Esophagus squamous epithelium (tissue), 5 donors: ENCODE data around the gene MRAP. TPM values are rescaled to one million over a fixed set of nuclear protein-coding genes. Genes with fewer than 3 reads are reported as not detected.

Source experiments
- DNase-seq: peaks from one replicate; lab custom pipeline; 2025; lab: John Stamatoyannopoulos, UW
- H3K27ac ChIP-seq, 4 donors: fragments of 200-600 bp; sonication (generic); one replicate each; pipeline ENCODE4 v1.5.1; 2016 to 2019; ENCODE audit warnings: mild to moderate bottlenecking in 1 of 4
- H3K27me3 ChIP-seq, 4 donors: fragments of 200-600 bp; sonication (generic); 1 replicate in 3 of 4; 2 replicates in 1 of 4; pipeline versions ENCODE4 v1.5.1 to v1.6.0; 2017 to 2021; ENCODE audit warnings: antibody characterized with exemption in 1 of 4
- H3K36me3 ChIP-seq, 3 donors: fragments of 200-600 bp; sonication (generic); one replicate each; pipeline ENCODE4 v1.5.1; 2016 to 2019
- H3K4me1 ChIP-seq, 3 donors: fragments of 200-600 bp; sonication (generic); one replicate each; pipeline ENCODE4 v1.5.1; 2017 to 2019
- H3K4me3 ChIP-seq, 4 donors: fragments of 200-600 bp; sonication (generic); 1 replicate in 3 of 4; 2 replicates in 1 of 4; pipeline ENCODE4 v1.5.1; 2016 to 2019; ENCODE audit warnings: mild to moderate bottlenecking in 2 of 4, moderate library complexity in 1 of 4
- H3K9me3 ChIP-seq, 3 donors: fragments of 200-600 bp; sonication (generic); one replicate each; pipeline ENCODE4 v1.5.1; 2016 to 2019
- POLR2A ChIP-seq, 4 donors: fragments of 450-650 bp; IDR thresholded peaks; one replicate each; pipeline ENCODE4 v1.6.1; 2017; ENCODE audit warnings: antibody characterized with exemption in 4 of 4, mild to moderate bottlenecking in 4 of 4, moderate library complexity in 3 of 4
- WGBS, 2 donors: methylation state at CpG; one replicate each; pipeline ENCODE4 v1.1.5; 2018; 5-methylcytosine and 5-hydroxymethylcytosine counted together
- intact Hi-C: fragments of 100-400 bp; cut with DNase I; formaldehyde crosslinking; loops from one replicate; pipeline ENCODE4 v1.15.0; 2022
- total RNA-seq, 4 donors: library from RNA; depleted of rRNA; stranded (reverse); fragments of >200 nt; gene quantifications; one replicate each; pipeline ENCODE4 v1.1.0, GENCODE V29; 2016
- TF ChIP-seq, protein P1 (sequence below), 6 experiments: fragments of 450-650 bp in 4 of 6; fragments of 200-600 bp in 2 of 6; sonication (generic) in 2 of 6; IDR thresholded peaks; one replicate each; pipeline ENCODE4 v1.5.1; 2016 to 2019; ENCODE audit warnings: antibody characterized with exemption in 6 of 6, mild to moderate bottlenecking in 4 of 6, moderate library complexity in 4 of 6
- donor health status: DM: yes; HTN: yes; CAD: no.

The MRAP gene
- total RNA-seq, 4 donors from 2014 or later, result 0.29 TPM; not detected in 3

DNA sequence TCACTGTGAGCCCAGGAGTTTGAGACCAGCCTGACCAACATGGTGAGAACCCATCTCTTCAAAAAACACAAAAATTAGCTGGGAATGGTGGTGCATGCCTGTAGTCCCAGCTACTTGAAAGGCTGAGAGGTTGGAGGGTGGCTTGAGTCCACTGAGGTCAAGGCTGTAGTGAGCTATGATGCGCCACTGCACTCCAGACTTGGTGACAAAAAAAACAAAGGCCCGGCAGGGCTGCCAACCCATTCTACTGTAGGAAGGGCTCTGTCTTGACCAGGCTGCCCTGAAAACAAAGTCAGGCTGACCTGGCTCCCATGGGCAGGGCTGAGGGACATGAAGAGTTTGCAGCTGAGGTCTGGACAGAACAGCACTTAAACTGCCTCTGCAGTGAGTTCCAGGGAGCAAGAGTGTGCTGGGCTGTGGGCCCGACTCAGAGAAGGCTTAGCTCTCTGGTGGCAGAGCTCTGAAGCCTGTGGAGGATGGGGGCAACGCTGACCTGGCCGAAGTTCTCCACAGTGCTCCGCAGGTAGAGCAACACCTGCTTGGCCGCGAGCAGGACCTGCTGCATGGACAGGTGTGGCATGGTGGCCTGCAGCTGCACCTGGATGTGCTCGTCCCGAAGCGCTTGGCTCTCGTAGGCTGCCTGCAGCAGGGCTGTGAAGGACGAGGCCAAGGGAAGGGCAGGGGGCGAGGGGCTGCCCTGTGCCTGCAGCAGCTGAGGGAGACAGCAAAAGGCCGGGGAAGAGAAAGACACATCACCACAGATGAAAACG, 51.7 kb downstream of the MRAP start:
- Histone ChIP-seq H3K9me3 (no peaks in the 10 kb centered on the region), H3K4me1 (peaks cover 15 to 62% (median 42%) of the 10 kb centered on the region in 3 donors), H3K36me3 (peaks cover 44 to 100% (median 55%) of the 10 kb centered on the region in 3 donors), H3K4me3 (no peak overlapping the region), H3K27ac (peak overlapping the region; percentile 83 to 91 (median 87)), H3K27me3 (no peaks in the 10 kb centered on the region)
- DNase-seq, result no peak
- TF ChIP-seq, protein P1, sequence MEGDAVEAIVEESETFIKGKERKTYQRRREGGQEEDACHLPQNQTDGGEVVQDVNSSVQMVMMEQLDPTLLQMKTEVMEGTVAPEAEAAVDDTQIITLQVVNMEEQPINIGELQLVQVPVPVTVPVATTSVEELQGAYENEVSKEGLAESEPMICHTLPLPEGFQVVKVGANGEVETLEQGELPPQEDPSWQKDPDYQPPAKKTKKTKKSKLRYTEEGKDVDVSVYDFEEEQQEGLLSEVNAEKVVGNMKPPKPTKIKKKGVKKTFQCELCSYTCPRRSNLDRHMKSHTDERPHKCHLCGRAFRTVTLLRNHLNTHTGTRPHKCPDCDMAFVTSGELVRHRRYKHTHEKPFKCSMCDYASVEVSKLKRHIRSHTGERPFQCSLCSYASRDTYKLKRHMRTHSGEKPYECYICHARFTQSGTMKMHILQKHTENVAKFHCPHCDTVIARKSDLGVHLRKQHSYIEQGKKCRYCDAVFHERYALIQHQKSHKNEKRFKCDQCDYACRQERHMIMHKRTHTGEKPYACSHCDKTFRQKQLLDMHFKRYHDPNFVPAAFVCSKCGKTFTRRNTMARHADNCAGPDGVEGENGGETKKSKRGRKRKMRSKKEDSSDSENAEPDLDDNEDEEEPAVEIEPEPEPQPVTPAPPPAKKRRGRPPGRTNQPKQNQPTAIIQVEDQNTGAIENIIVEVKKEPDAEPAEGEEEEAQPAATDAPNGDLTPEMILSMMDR (IDR thresholded peaks at IDR 0.05), result no peak
- no peak for TF ChIP-seq POLR2A (IDR thresholded peaks at IDR 0.05)
- 74 to 89% methylated on average over 9 to 10 of the region's 16 CpGs for WGBS, 2 donors
- intact Hi-C loops, result no loop called here

DNA sequence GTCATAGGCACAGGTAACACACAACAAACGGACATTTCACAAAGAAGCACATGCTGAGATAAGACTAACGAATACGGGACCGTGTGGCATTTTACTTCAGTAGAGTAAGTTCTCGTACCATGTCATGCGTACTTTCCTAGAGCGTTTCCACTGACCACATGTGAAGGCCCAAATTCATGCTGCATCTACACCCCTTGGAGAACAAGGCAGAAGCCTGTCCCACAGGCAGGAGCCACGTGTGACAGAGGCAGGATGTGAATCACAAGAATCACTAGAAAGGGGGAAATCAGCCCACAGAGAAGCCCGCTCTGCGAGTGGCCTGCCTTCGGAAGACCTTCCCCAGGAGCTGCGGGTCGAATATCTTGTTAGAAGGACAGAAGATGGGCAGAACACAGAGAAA, 52.3 kb downstream of the MRAP start:
- Histone ChIP-seq H3K4me3 (no peak overlapping the region), H3K36me3 (peaks cover 41 to 100% (median 56%) of the 10 kb centered on the region in 3 donors), H3K27me3 (no peaks in the 10 kb centered on the region), H3K4me1 (peaks cover 15 to 62% (median 42%) of the 10 kb centered on the region in 3 donors), H3K27ac (peak overlapping the region; percentile 42 to 91 (median 86)), H3K9me3 (no peaks in the 10 kb centered on the region)
- DNase-seq, result no peak
- intact Hi-C loops, result no loop called here
- TF ChIP-seq, protein P1 (IDR thresholded peaks at IDR 0.05), result no peak
- TF ChIP-seq POLR2A (IDR thresholded peaks at IDR 0.05), result no peak
- WGBS, 2 donors, result 78 to 86% methylated on average over 12 to 13 of the region's 13 CpGs

DNA sequence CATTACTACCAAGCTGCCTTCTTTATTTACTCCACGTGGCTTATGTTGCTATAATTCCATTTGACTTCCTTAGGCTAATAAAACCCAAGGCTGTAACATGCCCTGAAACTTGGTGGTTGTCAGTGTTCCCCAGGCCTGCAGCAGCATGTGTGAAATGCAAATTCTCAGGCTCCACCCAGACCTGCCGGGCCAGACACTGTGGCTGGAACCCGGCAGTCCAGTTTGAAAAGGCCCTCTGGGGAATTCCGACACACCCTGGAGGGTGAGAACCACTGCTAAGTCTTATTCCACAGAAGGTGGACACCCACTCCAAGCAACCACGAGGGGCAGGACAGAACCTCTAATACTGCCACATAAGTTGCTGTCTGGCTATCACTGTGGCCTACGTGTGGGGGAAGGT, 52.8 kb downstream of the MRAP start:
- WGBS, 2 donors, result 35 to 43% methylated on average over 4 of the region's 6 CpGs
- intact Hi-C loops, result no loop called here
- H3K9me3 ChIP-seq, result no peaks in the 10 kb centered on the region
- peaks cover 41 to 100% (median 56%) of the 10 kb centered on the region in 3 donors for H3K36me3 ChIP-seq
- DNase-seq, result no peak
- H3K4me1 ChIP-seq, result peaks cover 15 to 62% (median 42%) of the 10 kb centered on the region in 3 donors
- no peaks in the 10 kb centered on the region for H3K27me3 ChIP-seq
- TF ChIP-seq, protein P1 (IDR thresholded peaks at IDR 0.05), result peak in 3 of 6 experiments; percentile 16 to 49 (median 19)
- no peak for TF ChIP-seq POLR2A (IDR thresholded peaks at IDR 0.05)
- no peak overlapping the region for H3K4me3 ChIP-seq
- peak overlapping the region; percentile 51 to 91 (median 86) for H3K27ac ChIP-seq

DNA sequence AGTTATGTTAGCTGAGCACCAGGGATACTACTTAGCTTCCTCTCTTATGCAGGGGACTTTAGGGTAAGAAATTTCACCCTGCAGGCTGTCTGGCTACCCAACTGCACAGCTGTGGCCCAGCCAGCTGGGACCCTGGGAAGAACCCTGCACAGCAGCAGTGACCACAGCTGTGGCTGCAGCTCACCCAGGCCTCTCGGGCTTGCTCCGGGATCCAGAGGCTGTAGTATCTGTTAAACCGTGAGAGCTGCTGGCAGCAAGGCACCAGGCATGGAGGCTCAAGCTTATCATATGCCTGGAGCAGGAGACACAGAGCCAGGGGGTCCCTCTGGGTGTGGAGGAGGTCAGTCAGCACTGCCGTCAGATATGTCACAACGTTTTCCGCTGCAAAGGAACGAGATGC, 53.9 kb downstream of the MRAP start:
- no peaks in the 10 kb centered on the region for H3K27me3 ChIP-seq
- TF ChIP-seq POLR2A (IDR thresholded peaks at IDR 0.05), result no peak
- H3K27ac ChIP-seq, result peak overlapping the region in 2 of 4 donors; percentile 89 to 91
- H3K4me3 ChIP-seq, result no peak overlapping the region
- 85 to 86% methylated on average over 4 to 7 of the region's 7 CpGs for WGBS, 2 donors
- H3K36me3 ChIP-seq, result peaks cover 38 to 100% (median 53%) of the 10 kb centered on the region in 3 donors
- intact Hi-C loops, result no loop called here
- peaks cover 15 to 58% (median 42%) of the 10 kb centered on the region in 3 donors for H3K4me1 ChIP-seq
- DNase-seq, result no peak
- H3K9me3 ChIP-seq, result no peaks in the 10 kb centered on the region

DNA sequence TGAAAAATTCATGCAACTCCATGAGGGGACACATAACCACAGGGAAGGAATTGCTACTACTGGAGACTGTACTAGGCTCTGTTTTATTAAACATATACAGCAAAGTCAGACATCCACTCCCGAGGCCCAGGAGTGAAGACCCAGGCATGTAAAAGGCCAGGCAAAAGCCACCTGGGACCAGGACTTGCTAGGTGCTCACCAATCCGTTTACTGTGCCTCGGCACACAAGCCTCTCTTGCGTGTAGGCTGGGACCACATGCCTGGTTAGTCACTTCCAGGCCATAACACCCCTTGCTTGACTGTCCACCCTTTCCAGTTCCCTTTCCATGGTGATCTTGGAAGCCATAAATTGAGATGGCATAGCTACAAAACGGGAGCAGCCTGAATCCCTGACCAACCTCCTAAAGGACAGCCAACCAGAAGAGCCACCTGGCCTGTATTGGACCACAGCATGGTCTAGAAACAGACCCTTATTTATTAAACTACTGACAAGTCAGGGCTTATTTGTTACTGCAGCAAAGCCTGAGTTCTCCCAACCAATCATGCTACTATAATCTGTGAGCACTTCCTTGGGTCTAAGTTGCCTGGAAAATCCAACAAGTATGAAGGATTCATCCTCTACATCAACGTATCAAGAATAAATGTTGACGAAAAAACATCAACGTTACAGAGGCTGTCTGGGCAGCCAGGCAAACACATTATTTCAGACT, 54.5 kb downstream of the MRAP start:
- H3K4me1 ChIP-seq, result peaks cover 10 to 51% (median 36%) of the 10 kb centered on the region in 3 donors
- peak overlapping the region in 2 of 4 donors; percentile 89 to 91 for H3K27ac ChIP-seq
- H3K4me3 ChIP-seq, result no peak overlapping the region
- WGBS, 2 donors, result 90 to 94% methylated on average over 3 to 8 of the region's 8 CpGs
- H3K27me3 ChIP-seq, result no peaks in the 10 kb centered on the region
- H3K36me3 ChIP-seq, result peaks cover 31 to 100% (median 50%) of the 10 kb centered on the region in 3 donors
- TF ChIP-seq, protein P1 (IDR thresholded peaks at IDR 0.05), result no peak
- TF ChIP-seq POLR2A (IDR thresholded peaks at IDR 0.05), result no peak
- no peaks in the 10 kb centered on the region for H3K9me3 ChIP-seq
- DNase-seq, result no peak
- intact Hi-C loops, result no loop called here
